ENCODE results near the gene SLK. TPM values are rescaled to one million over a fixed set of nuclear protein-coding genes. Genes with fewer than 3 reads are reported as not detected.
A peak's percentile ranks its signal among the peaks of the same experiment; 100 is the strongest.

Gene SLK
- total RNA-seq, 1 donor from 2014 or later: 57.7 TPM

DNA sequence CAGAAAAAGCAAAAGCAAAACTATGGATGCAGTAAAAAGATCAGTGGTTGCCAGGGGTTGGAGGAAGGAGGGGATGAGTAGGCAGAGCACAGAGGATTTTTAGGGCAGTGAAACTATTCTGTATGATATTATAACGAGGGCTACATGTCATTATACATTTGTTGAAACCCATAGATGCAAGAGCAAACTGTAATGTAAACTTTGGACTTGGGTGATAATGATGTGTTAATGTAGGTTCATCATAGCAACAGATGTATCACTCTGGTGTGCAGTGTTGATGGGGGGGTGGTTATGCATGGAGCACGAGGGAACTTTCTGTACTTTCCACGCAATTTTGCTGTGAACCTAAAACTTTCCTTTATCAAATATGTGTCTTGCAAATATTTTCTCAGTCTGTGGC, 23.2 kb downstream of the SLK start:
- DNase-seq (ENCODE audit: low read depth): no peak

DNA sequence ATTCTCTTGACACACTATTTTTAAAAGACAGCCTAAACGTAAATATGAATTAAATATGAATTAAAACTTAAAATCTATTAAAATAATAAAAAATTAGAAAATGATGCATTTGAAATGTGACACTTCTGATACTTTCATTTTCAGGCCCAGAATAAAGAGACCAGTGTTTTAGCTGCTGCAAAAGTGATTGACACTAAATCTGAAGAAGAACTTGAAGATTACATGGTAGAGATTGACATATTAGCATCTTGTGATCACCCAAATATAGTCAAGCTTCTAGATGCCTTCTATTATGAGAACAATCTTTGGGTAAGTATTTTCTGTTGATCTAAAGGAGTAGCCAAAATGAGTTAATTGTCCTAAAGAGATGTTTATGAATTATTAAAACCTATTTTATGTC, 23.6 kb downstream of the SLK start:
- DNase-seq (ENCODE audit: low read depth): no peak

DNA sequence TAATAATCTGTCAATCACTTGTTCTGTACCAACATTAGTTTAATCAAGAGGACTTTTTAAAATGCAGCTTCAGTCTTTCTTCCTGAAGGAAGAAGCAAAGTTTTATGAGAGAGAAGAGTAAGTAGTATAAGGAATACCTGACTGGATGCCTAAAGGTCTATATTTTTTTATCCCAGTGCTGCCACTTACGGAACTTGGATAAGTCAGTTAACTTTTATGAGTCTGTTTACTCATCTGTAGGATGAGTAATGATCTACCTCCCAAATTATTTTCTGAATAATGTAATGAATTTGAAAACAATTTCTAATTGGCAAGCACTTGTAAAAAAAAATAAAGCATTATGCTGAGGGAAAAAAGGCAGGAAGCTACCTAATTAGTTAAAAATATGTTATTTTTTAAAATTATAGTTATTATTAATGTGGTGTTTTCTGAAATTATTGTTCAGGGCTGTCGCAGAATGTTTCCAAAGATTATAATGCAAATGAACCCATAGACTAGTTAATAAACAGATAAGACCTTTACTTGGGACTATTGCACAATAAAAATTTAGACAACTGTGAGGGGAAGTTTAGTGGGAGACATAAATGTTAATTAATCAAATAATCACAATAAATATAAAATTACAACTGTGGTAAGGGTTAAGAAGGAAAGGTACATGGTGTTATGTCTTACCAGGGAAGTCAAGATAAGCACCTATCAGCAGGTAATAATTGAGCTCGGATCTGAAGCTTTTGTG, 24.6 kb downstream of the SLK start:
- no peak for DNase-seq (ENCODE audit: low read depth)

DNA sequence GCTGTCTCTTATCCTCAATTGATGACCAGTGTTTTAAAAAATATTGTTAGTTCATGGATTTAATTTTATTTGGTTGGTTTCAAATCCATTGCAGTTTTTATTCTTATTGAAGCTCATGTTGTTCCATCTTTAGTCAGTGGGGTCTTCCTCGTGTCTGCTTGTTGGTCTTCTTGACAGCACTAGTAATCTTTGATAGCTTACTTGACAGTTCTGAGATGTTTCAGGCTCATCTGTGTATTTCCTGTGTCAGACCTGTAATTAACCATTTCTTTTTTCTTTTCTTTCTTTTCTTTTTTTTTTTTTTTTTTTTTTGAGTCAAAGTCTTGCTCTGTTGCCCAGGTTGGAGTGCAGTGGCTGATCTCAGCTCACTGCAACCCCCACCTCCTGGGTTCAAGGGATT, 28.2 kb downstream of the SLK start:
- DNase-seq (ENCODE audit: low read depth): no peak

DNA sequence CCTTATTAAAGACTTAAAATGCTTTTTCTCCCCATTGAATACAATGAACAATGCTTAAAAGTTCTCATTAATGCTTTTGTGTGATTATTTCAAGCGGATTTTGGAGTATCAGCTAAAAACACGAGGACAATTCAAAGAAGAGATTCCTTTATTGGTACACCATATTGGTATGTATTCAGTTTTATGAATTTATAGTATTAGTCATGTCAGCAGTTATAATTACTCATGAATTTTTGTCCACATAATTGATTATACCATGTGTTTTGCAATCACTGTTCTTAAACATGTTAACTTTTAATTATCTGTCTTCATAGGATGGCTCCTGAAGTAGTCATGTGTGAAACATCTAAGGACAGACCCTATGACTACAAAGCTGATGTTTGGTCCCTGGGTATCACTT, 31.9 kb downstream of the SLK start:
- no peak for DNase-seq (ENCODE audit: low read depth)

DNA sequence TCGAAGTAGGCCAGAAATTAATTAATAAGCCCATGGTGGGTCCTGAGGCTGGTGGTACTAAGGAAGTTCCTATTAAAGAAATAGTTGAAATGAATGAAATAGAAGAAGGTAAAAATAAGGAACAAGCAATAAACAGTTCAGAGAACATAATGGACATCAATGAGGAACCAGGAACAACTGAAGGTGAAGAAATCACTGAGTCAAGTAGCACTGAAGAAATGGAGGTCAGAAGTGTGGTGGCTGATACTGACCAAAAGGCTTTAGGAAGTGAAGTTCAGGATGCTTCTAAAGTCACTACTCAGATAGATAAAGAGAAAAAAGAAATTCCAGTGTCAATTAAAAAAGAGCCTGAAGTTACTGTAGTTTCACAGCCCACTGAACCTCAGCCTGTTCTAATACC, 36.0 kb downstream of the SLK start:
- DNase-seq (ENCODE audit: low read depth): no peak

DNA sequence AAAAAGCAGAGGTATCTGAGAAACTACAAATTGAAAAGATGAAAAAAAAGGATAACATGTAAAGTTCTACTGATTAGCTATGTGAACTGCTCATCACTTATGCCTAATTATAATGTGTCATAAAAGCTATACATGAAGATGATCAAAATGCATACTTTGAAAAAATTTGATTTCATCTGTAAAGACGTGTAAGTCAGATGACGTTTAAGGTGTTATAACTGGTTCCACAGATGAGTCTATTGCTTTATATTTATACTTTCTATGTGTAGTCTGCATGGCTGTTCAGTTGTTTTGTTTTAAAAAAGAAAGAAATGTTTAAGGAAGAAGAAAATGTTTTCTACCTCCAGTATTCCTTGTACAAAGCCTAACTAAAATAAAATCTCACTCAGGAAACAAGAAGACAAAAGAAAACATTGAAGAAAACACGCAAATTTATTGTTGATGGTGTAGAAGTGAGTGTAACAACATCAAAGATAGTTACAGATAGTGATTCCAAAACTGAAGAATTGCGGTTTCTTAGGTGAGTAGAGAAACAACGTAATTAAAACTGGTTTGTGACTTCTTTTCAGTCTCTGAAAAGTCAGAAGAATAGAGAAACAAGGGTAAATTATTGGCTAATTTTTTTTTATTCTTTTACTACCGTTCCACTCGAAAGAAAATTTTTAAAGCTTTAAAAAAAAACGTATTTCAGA, 38.4 kb downstream of the SLK start:
- no peak for DNase-seq (ENCODE audit: low read depth)

DNA sequence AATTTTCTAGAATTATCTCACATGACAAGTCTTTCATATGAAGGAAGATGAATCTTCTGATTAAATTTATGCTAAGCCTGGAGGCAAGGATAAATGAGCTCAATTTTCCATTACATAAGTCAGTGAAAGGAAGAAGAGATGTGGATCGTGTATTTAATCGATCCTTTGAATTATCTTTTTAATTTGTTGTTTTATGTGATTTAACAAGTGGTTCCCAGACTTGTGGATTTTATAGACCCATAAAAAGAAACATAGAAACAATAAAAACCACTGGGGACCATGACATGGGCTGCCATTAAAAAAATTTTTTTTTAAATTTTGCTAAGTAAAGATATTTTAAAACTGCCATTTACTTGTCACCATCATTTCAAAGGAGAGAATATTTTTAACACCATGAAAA, 45.0 kb downstream of the SLK start:
- DNase-seq (ENCODE audit: low read depth): no peak

DNA sequence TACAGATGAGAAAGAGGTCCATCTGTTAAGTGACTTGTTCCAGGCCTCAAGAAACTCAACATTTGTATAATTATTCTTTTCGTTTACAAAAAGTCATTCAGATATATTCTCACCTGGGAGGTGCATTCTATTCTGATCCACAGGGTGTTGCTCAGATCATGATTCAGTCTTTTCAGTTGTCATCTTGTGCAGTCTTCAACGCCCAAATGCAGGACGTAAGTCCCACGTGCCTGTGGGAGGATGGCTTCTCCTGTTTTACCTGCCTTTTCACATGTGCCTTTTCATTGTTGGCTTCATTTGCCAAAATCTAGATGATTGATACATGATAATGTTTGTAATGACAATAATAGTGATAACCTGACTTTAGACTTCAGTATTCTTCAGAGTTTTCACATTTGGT, 46.5 kb downstream of the SLK start:
- no peak for DNase-seq (ENCODE audit: low read depth)

DNA sequence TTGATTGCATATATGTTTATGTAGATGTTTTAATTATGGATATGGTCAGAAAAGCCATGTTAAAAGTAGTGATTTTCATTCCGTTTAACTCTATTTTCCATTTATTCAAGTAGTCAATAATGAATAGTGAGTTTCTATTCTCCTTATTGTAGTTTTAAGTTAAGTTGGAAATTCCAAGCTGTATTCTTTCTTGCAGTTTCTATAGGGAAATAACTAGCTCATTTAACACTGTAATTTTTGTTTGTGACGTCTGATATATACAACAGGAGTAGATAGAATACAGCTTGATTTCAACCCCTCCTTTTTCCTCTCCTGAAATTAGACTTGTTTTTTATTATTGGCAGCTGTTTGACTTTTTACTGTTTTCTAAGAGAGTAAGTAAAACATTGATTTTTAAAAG, 47.2 kb downstream of the SLK start:
- DNase-seq (ENCODE audit: low read depth): no peak

DNA sequence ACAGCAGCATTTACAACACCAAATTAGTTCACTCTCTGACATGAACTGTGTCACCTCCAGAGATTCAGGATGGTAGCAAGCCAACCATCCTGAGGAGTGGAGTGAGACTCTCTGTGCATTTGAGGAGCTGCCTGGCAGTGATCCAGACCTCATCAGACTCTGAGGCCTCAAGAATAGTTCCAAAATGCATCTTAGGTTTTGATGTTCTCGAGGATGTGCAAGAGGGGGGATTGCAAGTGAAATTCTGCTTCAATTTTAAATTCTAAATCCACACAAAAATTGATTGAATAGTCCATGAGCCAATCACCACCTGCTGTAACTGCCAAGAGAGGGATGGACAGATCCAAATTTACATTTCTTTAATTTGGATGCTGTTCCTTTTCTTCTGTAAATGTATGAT, 49.7 kb downstream of the SLK start:
- DNase-seq (ENCODE audit: low read depth): peak; percentile 9

DNA sequence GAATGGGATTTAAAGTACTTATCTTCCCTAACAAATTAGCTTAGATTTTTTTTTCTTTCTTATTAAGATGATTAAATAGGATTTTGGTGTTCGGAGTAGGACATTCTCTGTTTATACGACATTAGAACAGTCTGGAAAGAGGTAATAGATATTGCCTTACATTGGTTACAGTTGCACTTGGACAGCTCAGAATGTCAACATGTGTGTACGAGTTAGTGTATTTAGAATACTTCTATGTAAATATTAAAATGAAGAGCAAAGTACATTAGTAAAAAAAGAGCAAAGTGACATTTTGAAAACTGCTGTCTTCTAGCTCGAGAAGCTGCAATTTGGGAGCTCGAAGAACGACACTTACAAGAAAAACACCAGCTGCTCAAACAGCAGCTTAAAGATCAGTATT, 51.5 kb downstream of the SLK start:
- DNase-seq (ENCODE audit: low read depth): no peak

DNA sequence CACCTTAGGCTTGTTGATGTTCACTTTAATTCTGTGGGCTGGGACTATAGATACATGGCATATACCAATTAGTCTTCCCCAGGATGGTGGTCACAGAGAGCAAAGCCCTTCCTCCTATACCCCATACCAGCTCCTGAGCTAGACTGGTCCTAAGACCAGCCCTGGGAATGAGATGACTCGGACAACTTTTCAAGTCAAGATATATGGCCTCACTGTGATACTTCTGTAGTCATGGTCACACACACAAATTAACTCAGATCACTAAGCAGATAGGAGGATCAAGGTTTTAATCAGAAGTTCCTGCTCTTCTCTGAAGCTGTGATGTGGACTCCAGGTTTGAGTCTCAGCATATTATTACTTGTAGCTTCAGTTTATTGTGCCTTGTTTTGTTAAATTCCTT, 53.1 kb downstream of the SLK start:
- no peak for DNase-seq (ENCODE audit: low read depth)

DNA sequence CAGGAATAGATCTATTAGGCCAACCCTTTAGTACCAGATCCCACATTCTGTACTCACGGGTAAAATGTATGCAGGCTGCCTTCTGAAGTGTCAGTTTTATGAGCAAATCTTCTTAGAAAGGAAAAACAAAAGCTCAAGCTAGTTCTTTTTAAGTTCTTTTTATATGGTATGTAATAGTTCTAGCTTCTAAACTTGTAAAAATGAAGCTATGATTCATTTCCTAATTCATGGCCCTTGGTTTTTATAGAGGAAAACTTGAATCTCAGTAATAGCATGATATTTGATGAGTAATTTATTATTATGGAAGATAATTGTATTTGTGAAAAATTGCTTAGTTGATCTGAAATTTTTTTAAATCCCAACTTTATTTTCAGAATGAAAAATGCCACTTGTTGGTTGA, 54.3 kb downstream of the SLK start:
- DNase-seq (ENCODE audit: low read depth): no peak

DNA sequence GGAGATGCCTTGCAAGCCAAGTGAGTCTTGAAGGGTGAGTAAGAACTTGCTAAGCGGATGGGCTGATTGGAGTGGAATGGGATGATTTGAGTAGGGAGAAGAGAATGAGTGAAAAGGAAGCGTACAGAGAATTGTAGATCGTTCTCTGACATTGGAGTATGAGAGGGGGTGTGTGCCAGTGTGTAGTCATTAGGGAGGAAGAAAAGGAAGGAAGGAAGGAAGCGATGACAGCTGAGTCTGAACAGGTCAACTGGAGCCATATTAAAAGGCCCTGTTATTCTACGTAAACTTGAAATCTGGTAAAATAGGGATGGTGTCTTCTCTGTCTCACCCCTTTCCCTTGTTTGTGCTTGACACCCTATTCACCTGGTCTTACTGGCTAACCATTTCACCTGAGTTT, 55.1 kb downstream of the SLK start:
- no peak for DNase-seq (ENCODE audit: low read depth)

DNA sequence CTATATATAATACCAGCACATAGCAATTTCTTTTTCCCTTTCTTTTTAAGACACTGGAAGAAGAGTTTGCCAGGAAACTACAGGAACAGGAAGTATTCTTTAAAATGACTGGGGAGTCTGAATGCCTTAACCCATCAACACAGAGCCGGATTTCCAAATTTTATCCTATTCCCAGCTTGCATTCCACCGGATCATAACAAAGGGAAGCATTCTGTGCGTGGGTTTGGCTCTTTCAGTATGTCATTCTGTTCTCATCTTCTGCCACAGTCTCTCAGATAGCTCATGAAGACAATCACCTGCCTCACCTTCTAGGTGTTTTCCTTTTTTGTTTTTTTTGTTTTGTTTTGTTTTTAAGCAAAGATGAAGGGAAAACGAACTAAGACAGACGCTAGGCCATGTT, 58.6 kb downstream of the SLK start:
- DNase-seq (ENCODE audit: low read depth): no peak

DNA sequence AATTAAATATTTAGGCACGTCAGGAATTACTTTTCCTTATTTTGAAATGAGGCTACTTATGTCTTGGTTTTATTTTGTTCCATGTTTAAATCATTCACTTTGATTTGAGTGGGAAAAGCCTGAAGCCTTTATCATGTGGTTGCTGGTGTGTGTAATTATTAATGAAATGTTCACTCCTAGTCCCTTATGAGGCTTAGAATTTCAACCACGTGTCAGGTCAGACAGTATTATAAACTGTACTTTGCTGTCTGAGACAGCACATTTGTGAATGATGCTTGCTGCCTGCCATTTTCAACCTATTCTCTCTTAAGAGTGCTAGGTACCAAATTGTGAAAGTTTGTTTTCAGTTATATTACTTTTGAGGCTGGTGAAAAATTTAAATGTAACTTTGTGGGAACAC, 59.8 kb downstream of the SLK start:
- DNase-seq (ENCODE audit: low read depth): no peak

DNA sequence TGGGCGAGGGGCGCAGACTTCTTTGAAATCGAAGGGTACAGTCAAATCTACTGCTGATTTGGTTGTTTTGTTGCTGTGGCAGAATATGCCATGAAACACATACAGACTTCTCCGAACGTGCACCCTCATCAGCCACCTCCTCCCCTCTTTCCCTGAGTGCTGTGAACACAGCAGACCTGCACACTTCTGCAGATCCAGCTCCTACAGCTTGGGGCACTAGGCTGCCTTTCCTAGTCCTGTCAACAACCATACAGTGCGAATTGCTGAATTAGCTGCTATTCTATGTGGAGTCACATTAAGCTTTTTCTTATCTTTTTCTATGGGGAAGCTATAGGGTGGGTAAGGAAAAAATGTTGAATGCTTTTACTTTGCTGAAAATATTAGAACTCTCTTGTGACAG, 61.2 kb downstream of the SLK start:
- DNase-seq (ENCODE audit: low read depth): peak; percentile 8

DNA sequence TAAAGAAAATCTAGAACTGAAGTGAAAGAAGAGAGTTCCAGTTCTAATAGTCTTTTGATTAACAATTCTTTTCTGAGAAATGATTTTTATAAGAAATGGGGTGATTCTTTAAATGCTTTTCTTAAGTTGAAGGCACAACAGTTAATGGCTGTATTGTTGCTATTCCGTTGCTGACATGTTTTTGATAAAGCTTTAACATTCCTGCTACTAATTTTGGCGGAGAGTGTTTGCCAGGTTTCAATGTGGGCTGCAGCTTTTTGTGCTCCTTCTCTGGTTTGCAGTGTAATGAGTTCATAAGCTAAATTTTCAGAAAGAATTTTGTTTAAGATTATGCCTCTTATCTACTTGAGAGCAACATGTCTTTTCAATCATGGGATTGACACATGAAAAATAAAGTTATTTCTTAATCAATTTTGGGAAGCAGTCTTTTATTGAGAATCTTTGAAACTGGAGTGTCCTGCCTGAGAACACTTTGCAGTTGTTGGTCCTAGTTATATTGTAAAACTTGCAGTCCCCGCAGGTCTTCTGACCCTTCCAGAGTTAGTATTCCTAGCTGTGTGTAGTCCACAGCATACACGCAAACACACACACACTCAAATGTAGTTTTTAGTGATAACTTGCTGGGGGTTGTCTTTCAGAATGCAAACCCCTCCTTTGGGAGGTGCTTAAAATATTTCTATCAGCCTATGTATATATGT, 62.0 kb downstream of the SLK start:
- no peak for DNase-seq (ENCODE audit: low read depth)

DNA sequence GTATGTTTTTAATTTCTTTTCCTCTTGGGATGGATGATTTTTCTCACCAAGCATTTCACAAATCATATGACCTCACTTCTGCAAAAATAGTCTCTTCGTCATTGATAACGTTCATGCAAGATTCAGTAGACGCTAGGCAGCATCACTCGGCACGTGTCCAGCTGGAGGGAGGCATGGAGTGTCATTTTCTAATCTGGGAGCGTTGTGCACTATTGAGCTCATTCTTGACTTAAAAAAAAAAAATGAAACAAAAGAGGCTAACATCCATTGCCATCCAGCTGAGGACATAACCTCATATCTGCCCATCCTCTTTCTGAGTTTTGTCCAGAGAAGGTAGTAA, 62.6 kb downstream of the SLK start:
- DNase-seq (ENCODE audit: low read depth): peak; percentile 49

DNA sequence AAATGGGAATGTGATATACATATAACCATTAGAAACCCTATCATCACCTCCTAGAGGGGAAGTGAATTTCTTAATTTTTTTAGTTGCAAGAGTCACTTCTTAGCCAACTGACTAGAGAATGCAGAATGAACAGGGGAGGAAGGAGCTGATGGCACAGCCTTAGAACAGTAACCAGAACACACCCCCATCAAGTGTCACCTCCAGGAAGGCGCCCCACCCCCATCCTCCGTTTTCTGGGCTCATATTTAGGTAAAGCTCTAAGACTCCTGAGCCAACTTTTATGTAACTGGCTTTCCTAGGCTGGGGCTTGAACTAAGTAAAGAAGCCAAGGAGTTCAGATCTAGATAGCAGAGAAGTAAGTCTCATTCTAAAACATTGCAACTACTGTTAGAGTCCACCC, 64.7 kb downstream of the SLK start:
- no peak for DNase-seq (ENCODE audit: low read depth)

DNA sequence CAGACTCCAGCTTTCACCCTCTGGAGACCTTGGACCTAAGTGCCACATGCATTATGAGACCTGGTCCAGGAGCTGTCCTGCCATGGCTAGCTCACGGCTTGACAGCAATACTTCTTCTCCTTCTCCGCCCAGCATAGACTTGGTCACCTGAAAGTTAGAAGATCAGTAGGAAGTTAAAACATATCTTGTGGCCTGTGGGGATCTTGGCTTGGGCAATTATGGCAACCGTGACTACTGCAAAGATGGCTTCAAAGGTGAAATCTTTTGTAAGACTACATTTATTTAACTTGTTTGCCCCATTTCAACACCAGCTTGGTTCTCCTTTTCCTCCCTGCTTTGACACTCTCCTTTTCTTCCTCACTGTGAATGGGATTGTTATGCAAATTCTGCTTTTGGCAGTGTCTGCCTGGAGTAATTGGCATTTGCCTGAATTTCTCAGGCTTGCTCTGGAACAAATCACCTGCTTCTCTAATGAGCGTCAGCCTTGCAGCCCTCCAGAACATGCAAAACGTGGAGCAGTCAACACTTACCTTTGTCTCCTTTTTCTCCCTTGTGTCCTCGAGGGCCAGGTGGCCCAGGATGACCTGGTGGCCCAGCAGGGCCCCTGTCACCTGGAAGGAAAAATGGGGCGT, 65.3 kb downstream of the SLK start:
- no peak for DNase-seq (ENCODE audit: low read depth)
